Activated naive CD4-positive, alpha-beta T cell treated with anti-CD3 and anti-CD28 coated beads for 36 hours (primary cell): ENCODE data around the gene PKP1. TPM values are rescaled to one million over a fixed set of nuclear protein-coding genes. Genes with fewer than 3 reads are reported as not detected.

Experiments
- CTCF ChIA-PET: fragments of 350-600 bp; sonication (Branson Sonifier 250); formaldehyde crosslinking; loops from one replicate; lab custom pipeline; 2021; ENCODE audit warnings: antibody characterized with exemption; lab: Charles Lee
- DNase-seq: peaks from one replicate; pipeline ENCODE4 v3.0.0-alpha.2; 2020
- H3K27ac Mint-ChIP-seq: one replicate; pipeline ENCODE4 v1.8.0; 2021; ENCODE audit warnings: mild to moderate bottlenecking, mixed read lengths
- H3K27me3 Mint-ChIP-seq: one replicate; pipeline ENCODE4 v1.8.0; 2021; ENCODE audit warnings: low read depth, mixed read lengths
- H3K36me3 Mint-ChIP-seq: one replicate; pipeline ENCODE4 v1.8.0; 2021; ENCODE audit warnings: low read depth, mixed read lengths
- H3K4me1 Mint-ChIP-seq: one replicate; pipeline ENCODE4 v1.8.0; 2021; ENCODE audit warnings: low read depth, mixed read lengths
- H3K4me3 Mint-ChIP-seq: one replicate; pipeline ENCODE4 v1.8.0; 2021; ENCODE audit warnings: mild to moderate bottlenecking, moderate library complexity, mixed read lengths
- H3K9me3 Mint-ChIP-seq: one replicate; pipeline ENCODE4 v1.8.0; 2021; ENCODE audit warnings: mixed read lengths
- intact Hi-C: fragments of 100-400 bp; cut with micrococcal nuclease; formaldehyde crosslinking; loops from one replicate; pipeline ENCODE4 v1.15.1; 2023
- total RNA-seq, 2 experiments: library from RNA; stranded (reverse); gene quantifications; one replicate each; pipeline ENCODE4 v1.2.3, GENCODE V29; 2021

The PKP1 gene
- total RNA-seq, 2 experiments from 2014 or later: not detected

- H3K36me3 Mint-ChIP-seq: no peaks in the 10 kb centered on the region
- no peaks in the 10 kb centered on the region for H3K9me3 Mint-ChIP-seq
- peaks cover 13% of the 10 kb centered on the region for H3K27me3 Mint-ChIP-seq
These were observed 5.5 kb downstream of the PKP1 start for GRCh38 chr1:201288765-201289164.

GRCh38 chr1:201290551-201290950 is 7.2 kb downstream of the PKP1 start:
- no peak overlapping the region for H3K4me3 Mint-ChIP-seq
- H3K4me1 Mint-ChIP-seq: no peaks in the 10 kb centered on the region
- CTCF ChIA-PET: no interaction called here
- no peaks in the 10 kb centered on the region for H3K9me3 Mint-ChIP-seq
- intact Hi-C loops: no loop called here
- no peak for DNase-seq
- no peak overlapping the region for H3K27ac Mint-ChIP-seq
- H3K27me3 Mint-ChIP-seq: peaks cover 14% of the 10 kb centered on the region
- H3K36me3 Mint-ChIP-seq: no peaks in the 10 kb centered on the region

More at GRCh38 chr1:201288765-201289164, 5.5 kb downstream of the PKP1 start:
- CTCF ChIA-PET: interaction anchor here (1.3 kb wide), 1 partner anchor 34 kb away, joined by 6 read pairs; no protein-coding TSS in a partner anchor
- intact Hi-C loops: no loop called here
- no peaks in the 10 kb centered on the region for H3K4me1 Mint-ChIP-seq
- H3K27ac Mint-ChIP-seq: no peak overlapping the region
- no peak overlapping the region for H3K4me3 Mint-ChIP-seq
- DNase-seq: no peak

- Mint-ChIP-seq H3K9me3 (no peaks in the 10 kb centered on the region), H3K27ac (no peak overlapping the region), H3K4me3 (no peak overlapping the region), H3K27me3 (peaks cover 14% of the 10 kb centered on the region), H3K36me3 (no peaks in the 10 kb centered on the region), H3K4me1 (no peaks in the 10 kb centered on the region)
- no peak for DNase-seq
- intact Hi-C loops: no loop called here
- CTCF ChIA-PET: interaction anchor here (0.6 kb wide), 1 partner anchor 11 kb away, joined by 3 read pairs; no protein-coding TSS in a partner anchor
These were observed 8.6 kb downstream of the PKP1 start for GRCh38 chr1:201291916-201292315.

GRCh38 chr1:201294876-201295275 is 11.6 kb downstream of the PKP1 start:
- intact Hi-C loops: no loop called here
- no peaks in the 10 kb centered on the region for H3K4me1 Mint-ChIP-seq
- peaks cover 8% of the 10 kb centered on the region for H3K27me3 Mint-ChIP-seq
- no peak overlapping the region for H3K27ac Mint-ChIP-seq
- H3K36me3 Mint-ChIP-seq: no peaks in the 10 kb centered on the region
- DNase-seq: no peak
- no peak overlapping the region for H3K4me3 Mint-ChIP-seq
- CTCF ChIA-PET: no interaction called here
- H3K9me3 Mint-ChIP-seq: no peaks in the 10 kb centered on the region

- no peak for DNase-seq
- intact Hi-C loops: no loop called here
- no peaks in the 10 kb centered on the region for H3K4me1 Mint-ChIP-seq
- no peaks in the 10 kb centered on the region for H3K36me3 Mint-ChIP-seq
- no peaks in the 10 kb centered on the region for H3K9me3 Mint-ChIP-seq
- CTCF ChIA-PET: no interaction called here
- no peak overlapping the region for H3K4me3 Mint-ChIP-seq
- peaks cover 8% of the 10 kb centered on the region for H3K27me3 Mint-ChIP-seq
- H3K27ac Mint-ChIP-seq: no peak overlapping the region
These were observed 12.0 kb downstream of the PKP1 start for GRCh38 chr1:201295346-201295745.

- no peak for DNase-seq
- Mint-ChIP-seq H3K27ac (no peak overlapping the region), H3K9me3 (no peaks in the 10 kb centered on the region), H3K27me3 (peaks cover 6% of the 10 kb centered on the region), H3K36me3 (no peaks in the 10 kb centered on the region), H3K4me3 (no peak overlapping the region), H3K4me1 (no peaks in the 10 kb centered on the region)
- intact Hi-C loops: no loop called here
- CTCF ChIA-PET: no interaction called here
These were observed 12.6 kb downstream of the PKP1 start for GRCh38 chr1:201295861-201296260.

- CTCF ChIA-PET: no interaction called here
- no peak overlapping the region for H3K4me3 Mint-ChIP-seq
- H3K27ac Mint-ChIP-seq: no peak overlapping the region
- no peak for DNase-seq
- H3K4me1 Mint-ChIP-seq: no peaks in the 10 kb centered on the region
- H3K36me3 Mint-ChIP-seq: no peaks in the 10 kb centered on the region
- H3K27me3 Mint-ChIP-seq: peaks cover 6% of the 10 kb centered on the region
- intact Hi-C loops: no loop called here
- H3K9me3 Mint-ChIP-seq: no peaks in the 10 kb centered on the region
These were observed 13.0 kb downstream of the PKP1 start for GRCh38 chr1:201296352-201296751.

- Mint-ChIP-seq H3K9me3 (no peaks in the 10 kb centered on the region), H3K27ac (no peak overlapping the region), H3K4me3 (no peak overlapping the region), H3K27me3 (peaks cover 6% of the 10 kb centered on the region), H3K36me3 (no peaks in the 10 kb centered on the region), H3K4me1 (no peaks in the 10 kb centered on the region)
- no peak for DNase-seq
- CTCF ChIA-PET: interaction anchor here (1.1 kb wide), 1 partner anchor 65 kb away, joined by 4 read pairs; no protein-coding TSS in a partner anchor
- intact Hi-C loops: no loop called here
These were observed 15.4 kb downstream of the PKP1 start for GRCh38 chr1:201298396-201299381.

GRCh38 chr1:201299968-201300367 is 16.7 kb downstream of the PKP1 start:
- Mint-ChIP-seq H3K36me3 (no peaks in the 10 kb centered on the region), H3K4me1 (no peaks in the 10 kb centered on the region), H3K27me3 (peaks cover 5% of the 10 kb centered on the region), H3K9me3 (no peaks in the 10 kb centered on the region), H3K4me3 (no peak overlapping the region), H3K27ac (no peak overlapping the region)
- intact Hi-C loops: no loop called here
- no peak for DNase-seq
- CTCF ChIA-PET: interaction anchor here (1.1 kb wide), 1 partner anchor 64 kb away, joined by 4 read pairs; no protein-coding TSS in a partner anchor

- no peak for DNase-seq
- Mint-ChIP-seq H3K27me3 (peaks cover 1% of the 10 kb centered on the region), H3K4me3 (no peak overlapping the region), H3K4me1 (no peaks in the 10 kb centered on the region), H3K9me3 (no peaks in the 10 kb centered on the region), H3K36me3 (no peaks in the 10 kb centered on the region), H3K27ac (no peak overlapping the region)
- CTCF ChIA-PET: interaction anchor here (1.1 to 1.4 kb wide), 2 partner anchors 49 to 135 kb away, joined by 3 read pairs; no protein-coding TSS in a partner anchor
- intact Hi-C loops: no loop called here
These were observed 17.3 kb downstream of the PKP1 start for GRCh38 chr1:201300641-201301040.

- intact Hi-C loops: no loop called here
- CTCF ChIA-PET: interaction anchor here (1.4 kb wide), 1 partner anchor 133 kb away, joined by 3 read pairs; no protein-coding TSS in a partner anchor
- H3K4me3 Mint-ChIP-seq: no peak overlapping the region
These were observed 19.2 kb downstream of the PKP1 start for GRCh38 chr1:201302163-201303152.

GRCh38 chr1:201304126-201304525 is 20.8 kb downstream of the PKP1 start:
- no peak for DNase-seq
- CTCF ChIA-PET: no interaction called here
- Mint-ChIP-seq H3K4me3 (no peak overlapping the region), H3K27ac (no peak overlapping the region), H3K27me3 (no peaks in the 10 kb centered on the region), H3K9me3 (no peaks in the 10 kb centered on the region), H3K4me1 (no peaks in the 10 kb centered on the region), H3K36me3 (no peaks in the 10 kb centered on the region)
- intact Hi-C loops: no loop called here

More at GRCh38 chr1:201302163-201303152, 19.2 kb downstream of the PKP1 start:
- H3K36me3 Mint-ChIP-seq: no peaks in the 10 kb centered on the region
- no peaks in the 10 kb centered on the region for H3K4me1 Mint-ChIP-seq
- H3K27ac Mint-ChIP-seq: no peak overlapping the region
- H3K9me3 Mint-ChIP-seq: no peaks in the 10 kb centered on the region
- no peak for DNase-seq
- H3K27me3 Mint-ChIP-seq: no peaks in the 10 kb centered on the region
